Sigmoid colon (tissue), 7 donors: ENCODE data around the gene IMMP2L. TPM values are rescaled to one million over a fixed set of nuclear protein-coding genes. Genes with fewer than 3 reads are reported as not detected.

ENCODE experiments used
- DNase-seq: peaks from one replicate; pipeline ENCODE4 v3.0.0-alpha.2; 2019
- H3K27ac ChIP-seq, 4 donors: fragments of 200-600 bp; sonication (generic); one replicate each; pipeline ENCODE4 v1.5.1; 2016 to 2019; ENCODE audit warnings: mild to moderate bottlenecking in 1 of 4
- H3K27me3 ChIP-seq, 3 donors: fragments of 200-600 bp; sonication (generic); one replicate each; pipeline ENCODE4 v1.5.1; 2019; ENCODE audit warnings: mild to moderate bottlenecking in 1 of 3
- H3K36me3 ChIP-seq, 4 donors: fragments of 200-600 bp; sonication (generic); one replicate each; pipeline ENCODE4 v1.5.1; 2016 to 2019
- H3K4me1 ChIP-seq, 4 donors: fragments of 200-600 bp; sonication (generic); one replicate each; pipeline ENCODE4 v1.5.1; 2017 to 2019
- H3K4me3 ChIP-seq, 4 donors: fragments of 200-600 bp; sonication (generic); one replicate each; pipeline ENCODE4 v1.5.1; 2017 to 2019; ENCODE audit warnings: mild to moderate bottlenecking in 2 of 4, moderate library complexity in 1 of 4
- H3K9me3 ChIP-seq, 4 donors: fragments of 200-600 bp in 3 of 4; sonication (generic) in 3 of 4; one replicate each; pipeline versions ENCODE4 v1.5.1 to v1.6.1; 2013 to 2019
- CTCF ChIP-seq, 4 experiments: fragments of 450-650 bp in 3 of 4; fragments of 200-600 bp in 1 of 4; IDR thresholded peaks; one replicate each; pipeline ENCODE4 v1.5.1; 2016 to 2019; ENCODE audit warnings: antibody characterized with exemption in 4 of 4, mild to moderate bottlenecking in 3 of 4, moderate library complexity in 2 of 4
- EP300 ChIP-seq, 4 donors: sonication (generic); formaldehyde crosslinking; IDR thresholded peaks; one replicate each; pipeline ENCODE4 v1.6.1; 2017; ENCODE audit warnings: antibody characterized with exemption in 4 of 4
- POLR2A ChIP-seq, 2 donors: fragments of 450-650 bp; IDR thresholded peaks; one replicate each; pipeline ENCODE4 v1.6.1; 2016; ENCODE audit warnings: antibody characterized with exemption in 2 of 2, mild to moderate bottlenecking in 2 of 2, moderate library complexity in 2 of 2
- POLR2AphosphoS5 ChIP-seq, 4 donors: sonication (generic); formaldehyde crosslinking; IDR thresholded peaks; one replicate each; pipeline ENCODE4 v1.6.1; 2017; ENCODE audit warnings: antibody characterized with exemption in 4 of 4
- WGBS, 2 donors: extraction: QIAGEN DNeasy Blood & Tissue Kit; methylation state at CpG; one replicate each; pipeline ENCODE4 v1.1.7; 2013; 5-methylcytosine and 5-hydroxymethylcytosine counted together
- intact Hi-C: fragments of 100-400 bp; cut with DNase I; formaldehyde crosslinking; loops from one replicate; pipeline ENCODE4 v1.15.1; 2023
- polyA plus RNA-seq, 3 donors: library from polyadenylated mRNA; stranded (reverse); fragments of 200-250 nt; gene quantifications; one replicate each; pipeline ENCODE4 v1.2.3, GENCODE V29; 2013
- total RNA-seq, 4 donors: library from RNA; depleted of rRNA; stranded (reverse); fragments of >200 nt; gene quantifications; one replicate each; pipeline ENCODE4 v1.1.0, GENCODE V29; 2016
- donor health status: healthy with polysubstance abuse.
- donor health status: Bipolar disorder and iron deficiency.
- donor health status: healthy.

Gene IMMP2L
- total and polyA plus RNA-seq, 7 donors: 2.5 to 57.9 (median 18.5) TPM

GRCh38 chr7:110650328-110650727, 912.0 kb downstream of the IMMP2L start:
- intact Hi-C loops: no loop called here
- 76 to 84% methylated on average over 3 of the region's 3 CpGs for WGBS, 2 donors
- no peak for DNase-seq
- Histone ChIP-seq H3K4me3 (no peak overlapping the region), H3K9me3 (no peaks in the 10 kb centered on the region), H3K36me3 (no peaks in the 10 kb centered on the region), H3K27me3 (no peaks in the 10 kb centered on the region), H3K27ac (no peak overlapping the region), H3K4me1 (no peaks in the 10 kb centered on the region)
- no peak for TF ChIP-seq EP300 (IDR thresholded peaks at IDR 0.05)
- no peak for TF ChIP-seq POLR2AphosphoS5 (IDR thresholded peaks at IDR 0.05)
- no peak for TF ChIP-seq POLR2A (IDR thresholded peaks at IDR 0.05)
- no peak for TF ChIP-seq CTCF (IDR thresholded peaks at IDR 0.05)

- intact Hi-C loops: no loop called here
- H3K36me3 ChIP-seq: no peaks in the 10 kb centered on the region
- WGBS, 2 donors: 94 to 95% methylated on average over 4 of the region's 4 CpGs
- no peak for TF ChIP-seq EP300 (IDR thresholded peaks at IDR 0.05)
- TF ChIP-seq CTCF (IDR thresholded peaks at IDR 0.05): no peak
- TF ChIP-seq POLR2A (IDR thresholded peaks at IDR 0.05): no peak
- TF ChIP-seq POLR2AphosphoS5 (IDR thresholded peaks at IDR 0.05): no peak
- H3K27ac ChIP-seq: no peak overlapping the region
- no peaks in the 10 kb centered on the region for H3K4me1 ChIP-seq
- H3K9me3 ChIP-seq: no peaks in the 10 kb centered on the region
- no peak for DNase-seq
- no peaks in the 10 kb centered on the region for H3K27me3 ChIP-seq
- no peak overlapping the region for H3K4me3 ChIP-seq
Measured at GRCh38 chr7:110647266-110647665, 915.0 kb downstream of the IMMP2L start.

GRCh38 chr7:110646804-110647203, 915.5 kb downstream of the IMMP2L start:
- intact Hi-C loops: no loop called here
- Histone ChIP-seq H3K27ac (no peak overlapping the region), H3K36me3 (no peaks in the 10 kb centered on the region), H3K9me3 (no peaks in the 10 kb centered on the region), H3K4me3 (no peak overlapping the region), H3K4me1 (no peaks in the 10 kb centered on the region), H3K27me3 (no peaks in the 10 kb centered on the region)
- no peak for DNase-seq
- no peak for TF ChIP-seq POLR2A (IDR thresholded peaks at IDR 0.05)
- TF ChIP-seq CTCF (IDR thresholded peaks at IDR 0.05): no peak
- TF ChIP-seq POLR2AphosphoS5 (IDR thresholded peaks at IDR 0.05): no peak
- TF ChIP-seq EP300 (IDR thresholded peaks at IDR 0.05): no peak
- WGBS, 2 donors: 91 to 93% methylated on average over 2 of the region's 2 CpGs

- H3K27me3 ChIP-seq: no peaks in the 10 kb centered on the region
- H3K36me3 ChIP-seq: no peaks in the 10 kb centered on the region
- no peak overlapping the region for H3K4me3 ChIP-seq
- intact Hi-C loops: no loop called here
- no peak for DNase-seq
- H3K9me3 ChIP-seq: no peaks in the 10 kb centered on the region
- no peaks in the 10 kb centered on the region for H3K4me1 ChIP-seq
- H3K27ac ChIP-seq: no peak overlapping the region
- 82 to 88% methylated on average over 2 of the region's 2 CpGs for WGBS, 2 donors
- TF ChIP-seq POLR2AphosphoS5 (IDR thresholded peaks at IDR 0.05): no peak
- TF ChIP-seq CTCF (IDR thresholded peaks at IDR 0.05): no peak
- TF ChIP-seq POLR2A (IDR thresholded peaks at IDR 0.05): no peak
- TF ChIP-seq EP300 (IDR thresholded peaks at IDR 0.05): no peak
Measured at GRCh38 chr7:110645616-110646015, 916.7 kb downstream of the IMMP2L start.

GRCh38 chr7:110645060-110645459, 917.2 kb downstream of the IMMP2L start:
- Histone ChIP-seq H3K4me3 (no peak overlapping the region), H3K36me3 (no peaks in the 10 kb centered on the region), H3K9me3 (no peaks in the 10 kb centered on the region), H3K4me1 (no peaks in the 10 kb centered on the region), H3K27ac (no peak overlapping the region), H3K27me3 (no peaks in the 10 kb centered on the region)
- WGBS, 2 donors: 77 to 80% methylated on average over 3 of the region's 3 CpGs
- TF ChIP-seq POLR2AphosphoS5 (IDR thresholded peaks at IDR 0.05) (no peak), EP300 (IDR thresholded peaks at IDR 0.05) (no peak), POLR2A (IDR thresholded peaks at IDR 0.05) (no peak), CTCF (IDR thresholded peaks at IDR 0.05) (no peak)
- intact Hi-C loops: no loop called here
- no peak for DNase-seq
